Activated naive CD4-positive, alpha-beta T cell treated with anti-CD3 and anti-CD28 coated beads, Interleukin-2, amount 10 ng/mL, durations not matched to agents 7 days and 5 days (primary cell): ENCODE measurements around the gene RAB27B.
"Not testable (repeated sequence)": the region's sequence is repeated elsewhere in the genome, so short reads cannot be mapped to it uniquely, and the experiment has no call there.

Experiments used
- CTCF ChIA-PET: fragments of 350-600 bp; sonication (Branson Sonifier 250); formaldehyde crosslinking; loops from one replicate; lab custom pipeline; 2021; ENCODE audit warnings: antibody characterized with exemption; lab: Charles Lee
- DNase-seq: peaks from one replicate; pipeline ENCODE4 v3.0.0-alpha.2; 2020
- H3K27ac Mint-ChIP-seq: one replicate; pipeline ENCODE4 v1.8.0; 2021; ENCODE audit warnings: mild to moderate bottlenecking, moderate library complexity, mixed read lengths
- H3K27me3 Mint-ChIP-seq: one replicate; pipeline ENCODE4 v1.8.0; 2021; ENCODE audit warnings: mild to moderate bottlenecking, mixed read lengths
- H3K36me3 Mint-ChIP-seq: one replicate; pipeline ENCODE4 v1.8.0; 2021; ENCODE audit warnings: mixed read lengths
- H3K4me1 Mint-ChIP-seq: one replicate; pipeline ENCODE4 v1.8.0; 2021; ENCODE audit warnings: mixed read lengths
- H3K4me3 Mint-ChIP-seq: one replicate; pipeline ENCODE4 v1.8.0; 2021; ENCODE audit warnings: mild to moderate bottlenecking, moderate library complexity, mixed read lengths
- H3K9me3 Mint-ChIP-seq: one replicate; pipeline ENCODE4 v1.8.0; 2021; ENCODE audit warnings: mixed read lengths

RAB27B gene

GRCh38 chr18:54805571-54806334 is 22.5 kb upstream of the RAB27B start:
- no peak for DNase-seq
- H3K36me3 Mint-ChIP-seq: no peaks in the 10 kb centered on the region
- CTCF ChIA-PET: no interaction called here

DNA sequence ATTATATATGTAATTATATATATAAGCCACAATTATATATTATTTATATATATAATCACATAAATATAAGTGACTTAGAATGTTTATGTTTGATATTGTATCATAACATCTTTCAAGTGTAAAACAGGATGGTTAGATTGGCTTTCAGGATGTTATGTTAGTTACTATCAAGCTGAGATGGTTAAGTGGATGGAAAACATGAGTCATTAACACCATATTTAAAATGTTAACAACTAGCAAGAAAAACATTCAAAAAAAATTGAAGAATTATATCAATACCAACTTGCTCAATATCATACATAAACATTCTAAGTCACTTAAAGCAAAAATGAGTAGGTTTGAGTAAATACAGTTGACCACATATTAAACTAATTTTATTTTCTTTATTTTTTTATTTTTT is 21.8 kb upstream of the RAB27B start:
- H3K27me3 Mint-ChIP-seq: peaks cover 18% of the 10 kb centered on the region
- no peaks in the 10 kb centered on the region for H3K36me3 Mint-ChIP-seq
- peaks cover 18% of the 10 kb centered on the region for H3K4me1 Mint-ChIP-seq
- CTCF ChIA-PET: no interaction called here
- H3K9me3 Mint-ChIP-seq: no peaks in the 10 kb centered on the region
- no peak for DNase-seq
- no peak overlapping the region for H3K27ac Mint-ChIP-seq
- H3K4me3 Mint-ChIP-seq: no peak overlapping the region

More at GRCh38 chr18:54805571-54806334, 22.5 kb upstream of the RAB27B start:
- Mint-ChIP-seq H3K27me3 (peaks cover 14% of the 10 kb centered on the region), H3K27ac (peak overlapping the region; percentile 39), H3K4me1 (peaks cover 18% of the 10 kb centered on the region), H3K9me3 (no peaks in the 10 kb centered on the region), H3K4me3 (no peak overlapping the region)

- DNase-seq: no peak
- H3K27me3 Mint-ChIP-seq: peaks cover 18% of the 10 kb centered on the region
- CTCF ChIA-PET: no interaction called here
- no peaks in the 10 kb centered on the region for H3K36me3 Mint-ChIP-seq
- H3K27ac Mint-ChIP-seq: no peak overlapping the region
- H3K9me3 Mint-ChIP-seq: no peaks in the 10 kb centered on the region
- H3K4me1 Mint-ChIP-seq: peaks cover 21% of the 10 kb centered on the region
- H3K4me3 Mint-ChIP-seq: no peak overlapping the region
These were observed 21.0 kb upstream of the RAB27B start for GRCh38 chr18:54807303-54807702.

DNA sequence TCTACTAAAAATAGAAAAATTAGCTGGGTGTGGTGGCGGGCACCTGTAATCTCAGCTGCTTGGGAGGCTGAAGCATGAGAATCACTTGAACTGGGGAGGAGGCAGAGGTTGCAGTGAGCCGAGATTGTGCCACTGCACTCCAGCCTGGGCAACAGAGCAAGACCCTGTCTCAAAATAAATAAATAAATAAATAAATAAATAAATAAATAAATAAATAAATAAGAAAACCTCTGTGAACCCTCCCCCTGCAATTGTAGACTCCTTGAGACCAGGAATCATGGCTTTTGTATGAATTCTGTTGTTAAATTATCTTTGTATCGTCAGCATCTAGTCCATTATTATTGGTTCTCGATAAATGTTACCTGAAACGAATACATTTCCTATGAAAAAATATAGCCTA is 17.6 kb upstream of the RAB27B start:
- H3K27me3 Mint-ChIP-seq, H3K9me3 Mint-ChIP-seq, DNase-seq, CTCF ChIA-PET, H3K4me3 Mint-ChIP-seq, H3K36me3 Mint-ChIP-seq, H3K27ac Mint-ChIP-seq: not testable (repeated sequence)
- H3K4me1 Mint-ChIP-seq: peaks cover 20% of the 10 kb centered on the region

DNA sequence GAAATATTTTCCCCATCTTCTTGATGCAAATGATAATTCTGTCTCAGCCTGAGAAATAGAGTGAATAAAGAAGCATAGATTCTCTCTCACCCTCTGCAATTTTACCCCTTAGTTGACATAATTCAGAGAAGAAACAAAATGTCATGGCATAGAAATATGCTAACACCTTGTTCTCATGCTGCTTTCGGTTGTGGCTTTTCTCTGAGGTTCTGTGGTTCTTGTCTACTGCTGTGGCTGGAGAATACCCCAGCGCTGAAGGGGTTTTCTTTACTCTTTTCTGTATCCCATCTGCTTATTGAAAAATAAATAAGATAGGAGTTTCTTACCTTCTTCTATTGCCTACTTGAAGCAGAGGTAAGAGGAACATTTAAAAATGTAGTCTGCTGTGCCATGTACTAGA is 15.4 kb upstream of the RAB27B start:
- Mint-ChIP-seq H3K9me3 (no peaks in the 10 kb centered on the region), H3K27ac (no peak overlapping the region), H3K4me3 (no peak overlapping the region), H3K4me1 (peaks cover 14% of the 10 kb centered on the region), H3K36me3 (no peaks in the 10 kb centered on the region), H3K27me3 (peaks cover 7% of the 10 kb centered on the region)
- CTCF ChIA-PET: no interaction called here
- peak; percentile 51 for DNase-seq

DNA sequence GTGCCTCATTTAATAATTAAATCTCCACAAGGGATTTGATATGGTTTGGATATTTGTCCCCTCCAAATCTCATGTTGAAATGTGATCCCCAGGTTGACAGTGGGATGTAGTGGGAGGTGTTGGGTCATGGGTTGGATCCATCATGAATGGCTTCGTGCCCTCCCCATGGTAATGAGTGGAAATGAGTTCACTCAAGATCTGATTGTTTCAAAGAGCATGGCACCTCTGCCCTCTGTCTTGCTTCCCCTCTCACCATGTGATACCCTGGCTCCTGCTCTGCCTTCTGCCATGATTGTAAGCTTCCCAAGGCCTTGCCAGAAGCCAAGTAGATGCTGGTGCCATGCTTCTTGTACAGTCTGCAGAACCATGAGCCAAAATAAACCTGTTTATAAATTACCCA is 15.0 kb upstream of the RAB27B start:
- DNase-seq: no peak
- peaks cover 7% of the 10 kb centered on the region for H3K27me3 Mint-ChIP-seq
- no peak overlapping the region for H3K4me3 Mint-ChIP-seq
- peaks cover 14% of the 10 kb centered on the region for H3K4me1 Mint-ChIP-seq
- H3K27ac Mint-ChIP-seq: no peak overlapping the region
- H3K36me3 Mint-ChIP-seq: no peaks in the 10 kb centered on the region
- H3K9me3 Mint-ChIP-seq: no peaks in the 10 kb centered on the region
- CTCF ChIA-PET: no interaction called here

GRCh38 chr18:54813977-54814565 is 14.2 kb upstream of the RAB27B start:
- CTCF ChIA-PET: no interaction called here
- H3K9me3 Mint-ChIP-seq: no peaks in the 10 kb centered on the region
- H3K36me3 Mint-ChIP-seq: no peaks in the 10 kb centered on the region
- no peak overlapping the region for H3K27ac Mint-ChIP-seq
- H3K27me3 Mint-ChIP-seq: peaks cover 7% of the 10 kb centered on the region
- H3K4me3 Mint-ChIP-seq: no peak overlapping the region
- no peak for DNase-seq
- peaks cover 14% of the 10 kb centered on the region for H3K4me1 Mint-ChIP-seq

DNA sequence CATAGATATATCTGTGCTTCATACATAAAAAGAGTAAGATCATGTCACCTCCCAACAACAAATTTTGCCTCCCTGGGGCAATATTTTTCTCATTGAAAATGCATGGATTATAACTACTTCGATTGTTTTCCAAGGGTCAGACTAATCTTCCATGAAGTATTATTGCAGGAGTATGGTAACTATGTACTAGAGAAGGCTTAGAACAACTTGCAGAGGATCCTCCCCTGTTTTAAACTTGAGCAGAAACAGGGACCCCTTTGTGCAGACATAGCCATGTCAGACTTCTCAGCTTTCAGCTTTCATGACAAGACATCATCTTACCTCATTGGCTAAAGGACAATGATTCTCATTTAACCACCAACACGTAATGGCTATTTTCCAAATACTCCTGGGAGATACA is 13.2 kb upstream of the RAB27B start:
- Mint-ChIP-seq H3K9me3 (no peaks in the 10 kb centered on the region), H3K27me3 (peaks cover 4% of the 10 kb centered on the region), H3K36me3 (no peaks in the 10 kb centered on the region), H3K4me1 (peaks cover 14% of the 10 kb centered on the region), H3K4me3 (no peak overlapping the region), H3K27ac (no peak overlapping the region)
- CTCF ChIA-PET: no interaction called here
- DNase-seq: no peak

DNA sequence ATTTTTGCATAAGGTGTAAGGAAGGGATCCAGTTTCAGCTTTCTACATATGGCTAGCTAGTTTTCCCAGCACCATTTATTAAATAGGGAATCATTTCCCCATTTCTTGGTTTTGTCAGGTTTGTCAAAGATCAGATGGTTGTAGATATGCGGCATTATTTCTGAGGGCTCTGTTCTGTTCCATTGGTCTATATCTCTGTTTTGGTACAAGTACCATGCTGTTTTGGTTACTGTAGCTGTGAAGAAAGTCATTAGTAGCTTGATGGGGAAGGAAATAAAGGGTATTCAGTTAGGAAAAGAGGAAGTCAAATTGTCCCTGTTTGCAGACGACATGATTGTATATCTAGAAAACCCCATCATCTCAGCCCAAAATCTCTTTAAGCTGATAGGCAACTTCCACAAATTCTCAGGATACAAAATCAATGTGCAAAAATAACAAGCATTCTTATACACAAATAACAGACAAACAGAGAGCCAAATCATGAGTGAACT is 7.4 kb upstream of the RAB27B start:
- H3K4me3 Mint-ChIP-seq, H3K27ac Mint-ChIP-seq, H3K36me3 Mint-ChIP-seq, H3K9me3 Mint-ChIP-seq, CTCF ChIA-PET, H3K4me1 Mint-ChIP-seq, DNase-seq: not testable (repeated sequence)
- peaks cover 15% of the 10 kb centered on the region for H3K27me3 Mint-ChIP-seq

DNA sequence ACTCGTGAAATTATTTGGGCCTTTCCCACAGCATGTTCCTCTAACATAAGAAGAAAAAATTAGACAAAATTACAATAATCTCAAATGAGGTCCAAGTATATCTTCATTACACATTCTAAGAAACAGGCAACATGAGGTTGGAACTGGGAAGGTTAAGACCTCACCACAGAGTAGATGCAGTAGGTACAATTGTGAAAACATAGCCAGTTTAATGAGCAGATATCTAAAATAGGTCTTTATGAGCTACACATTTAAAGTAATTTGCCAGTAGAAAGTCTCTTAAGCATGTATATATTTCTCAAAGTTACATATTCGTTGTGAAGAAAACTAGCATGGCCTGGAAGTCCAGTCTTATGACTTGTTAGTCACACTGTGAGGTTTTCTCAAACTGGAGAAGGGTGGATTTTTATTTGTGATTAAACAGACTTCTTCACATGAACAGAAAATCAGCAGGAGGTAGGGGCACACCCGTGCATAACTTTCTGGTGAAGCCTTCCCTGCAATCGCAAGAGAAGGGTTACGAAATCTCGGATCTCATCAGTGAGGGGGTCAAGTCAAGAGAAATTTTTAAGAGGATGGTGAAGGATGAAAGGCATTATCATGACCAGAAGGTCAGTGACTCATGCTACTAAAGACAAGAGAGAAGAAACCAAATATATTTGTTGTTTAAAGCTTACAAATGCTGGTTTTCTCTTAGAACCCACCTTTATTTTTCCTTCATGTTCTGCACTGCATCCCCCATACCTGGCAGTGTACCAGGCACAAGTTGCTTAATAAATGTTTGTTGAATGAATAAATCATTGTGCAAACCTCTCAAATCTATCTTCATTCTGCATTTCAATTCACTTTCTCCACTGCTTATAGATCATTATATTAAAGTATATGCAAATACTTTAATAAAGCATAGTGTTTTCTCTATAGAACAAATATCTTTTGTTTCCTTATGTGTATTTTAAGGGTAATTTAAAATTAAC is 5.1 kb upstream of the RAB27B start:
- CTCF ChIA-PET: no interaction called here
- no peak overlapping the region for H3K4me3 Mint-ChIP-seq

DNA sequence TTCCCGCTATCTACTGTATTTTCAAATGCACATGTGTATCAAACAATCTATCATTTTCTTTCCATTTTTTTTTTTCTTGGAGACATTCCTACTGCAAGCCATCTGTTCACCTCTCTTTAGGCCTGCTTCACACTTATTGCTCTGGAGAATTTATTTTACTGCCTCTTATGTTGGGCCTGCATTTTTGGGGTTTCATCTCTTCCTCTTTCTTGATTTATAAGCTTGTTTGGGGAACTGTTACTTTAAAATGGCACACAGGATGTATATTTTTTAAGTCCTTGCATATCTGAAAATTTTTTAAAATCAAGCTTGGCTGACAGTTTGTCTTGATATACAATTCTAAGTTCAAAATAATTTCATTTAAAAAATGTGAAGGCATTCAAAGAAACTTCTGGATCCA is 3.5 kb upstream of the RAB27B start:
- Mint-ChIP-seq H3K9me3 (no peaks in the 10 kb centered on the region), H3K4me3 (no peak overlapping the region), H3K27ac (no peak overlapping the region), H3K4me1 (peaks cover 19% of the 10 kb centered on the region), H3K27me3 (peaks cover 32% of the 10 kb centered on the region), H3K36me3 (no peaks in the 10 kb centered on the region)
- DNase-seq: no peak
- CTCF ChIA-PET: no interaction called here

More for the DNA sequence above, 5.1 kb upstream of the RAB27B start:
- Mint-ChIP-seq H3K36me3 (no peaks in the 10 kb centered on the region), H3K27ac (no peak overlapping the region), H3K27me3 (peaks cover 25% of the 10 kb centered on the region), H3K9me3 (no peaks in the 10 kb centered on the region), H3K4me1 (peaks cover 9% of the 10 kb centered on the region)
- DNase-seq: no peak

DNA sequence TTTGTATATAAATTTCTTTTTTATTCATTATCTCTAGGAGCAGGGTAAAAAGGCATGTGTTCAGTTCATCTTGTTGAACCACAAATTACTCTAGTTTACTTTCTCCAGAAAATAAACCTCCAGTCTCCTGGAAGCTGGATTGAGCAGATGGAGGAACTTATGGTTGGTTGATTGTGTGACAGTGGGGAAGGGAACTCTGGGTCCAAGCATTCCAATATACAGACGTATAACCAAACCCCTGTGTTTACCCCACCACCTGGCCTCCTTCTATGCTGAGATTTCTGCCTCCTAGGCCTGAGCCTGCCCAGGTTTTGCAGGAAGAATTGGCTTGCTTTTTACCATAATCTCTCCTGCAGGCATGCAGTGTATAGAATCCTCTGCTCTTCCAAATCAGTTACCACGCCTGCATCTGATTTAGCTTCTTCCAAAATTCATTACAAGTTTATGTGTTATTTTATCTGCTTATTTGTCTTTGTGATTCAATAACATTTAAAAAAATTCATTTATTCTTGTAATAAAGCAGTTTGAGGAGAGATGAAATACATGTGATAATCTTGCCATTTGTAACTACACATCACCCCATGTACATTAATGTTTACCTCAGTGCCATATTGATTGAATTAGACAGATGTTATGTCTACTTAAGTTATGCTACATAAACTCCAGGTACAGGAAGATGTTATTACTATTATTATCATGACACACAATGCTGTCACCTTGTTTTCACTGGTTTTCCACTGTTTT is 2.5 kb upstream of the RAB27B start:
- H3K27ac Mint-ChIP-seq: no peak overlapping the region

GRCh38 chr18:54828986-54829385 is 709 bp downstream of the RAB27B start:
- DNase-seq: no peak
- Mint-ChIP-seq H3K27ac (peak overlapping the region; percentile 73), H3K36me3 (no peaks in the 10 kb centered on the region), H3K9me3 (peaks cover 7% of the 10 kb centered on the region), H3K4me3 (peak overlapping the region; percentile 71), H3K4me1 (peaks cover 19% of the 10 kb centered on the region), H3K27me3 (peaks cover 33% of the 10 kb centered on the region)
- CTCF ChIA-PET: interaction anchor here (0.9 to 1.0 kb wide), 2 partner anchors 10 to 11 kb away, joined by 3 read pairs; no protein-coding TSS in a partner anchor

More for the DNA sequence above, 2.5 kb upstream of the RAB27B start:
- H3K4me3 Mint-ChIP-seq: no peak overlapping the region
- CTCF ChIA-PET: no interaction called here
- no peaks in the 10 kb centered on the region for H3K36me3 Mint-ChIP-seq
- H3K4me1 Mint-ChIP-seq: peaks cover 19% of the 10 kb centered on the region
- DNase-seq: no peak
- H3K9me3 Mint-ChIP-seq: no peaks in the 10 kb centered on the region
- peaks cover 32% of the 10 kb centered on the region for H3K27me3 Mint-ChIP-seq
